Measurements from ENCODE around the gene THEMIS.
A peak's percentile ranks its signal among the peaks of the same experiment; 100 is the strongest.
"Not testable (repeated sequence)": the region's sequence is repeated elsewhere in the genome, so short reads cannot be mapped to it uniquely, and the experiment has no call there.

THEMIS gene, protein sequence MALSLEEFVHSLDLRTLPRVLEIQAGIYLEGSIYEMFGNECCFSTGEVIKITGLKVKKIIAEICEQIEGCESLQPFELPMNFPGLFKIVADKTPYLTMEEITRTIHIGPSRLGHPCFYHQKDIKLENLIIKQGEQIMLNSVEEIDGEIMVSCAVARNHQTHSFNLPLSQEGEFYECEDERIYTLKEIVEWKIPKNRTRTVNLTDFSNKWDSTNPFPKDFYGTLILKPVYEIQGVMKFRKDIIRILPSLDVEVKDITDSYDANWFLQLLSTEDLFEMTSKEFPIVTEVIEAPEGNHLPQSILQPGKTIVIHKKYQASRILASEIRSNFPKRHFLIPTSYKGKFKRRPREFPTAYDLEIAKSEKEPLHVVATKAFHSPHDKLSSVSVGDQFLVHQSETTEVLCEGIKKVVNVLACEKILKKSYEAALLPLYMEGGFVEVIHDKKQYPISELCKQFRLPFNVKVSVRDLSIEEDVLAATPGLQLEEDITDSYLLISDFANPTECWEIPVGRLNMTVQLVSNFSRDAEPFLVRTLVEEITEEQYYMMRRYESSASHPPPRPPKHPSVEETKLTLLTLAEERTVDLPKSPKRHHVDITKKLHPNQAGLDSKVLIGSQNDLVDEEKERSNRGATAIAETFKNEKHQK

GRCh38 chr6:127900935-127901334, at the start of gene THEMIS:
Gene THEMIS (minus strand): TSS chr6:127901058. CDS start chr6:127900932, 126 bp downstream.
- no peak for DNase-seq (ENCODE audit: low read depth, low spot score)

GRCh38 chr6:127949251-127949650, 48.4 kb upstream of the THEMIS start:
- no peak for DNase-seq (ENCODE audit: low read depth, low spot score)

DNA sequence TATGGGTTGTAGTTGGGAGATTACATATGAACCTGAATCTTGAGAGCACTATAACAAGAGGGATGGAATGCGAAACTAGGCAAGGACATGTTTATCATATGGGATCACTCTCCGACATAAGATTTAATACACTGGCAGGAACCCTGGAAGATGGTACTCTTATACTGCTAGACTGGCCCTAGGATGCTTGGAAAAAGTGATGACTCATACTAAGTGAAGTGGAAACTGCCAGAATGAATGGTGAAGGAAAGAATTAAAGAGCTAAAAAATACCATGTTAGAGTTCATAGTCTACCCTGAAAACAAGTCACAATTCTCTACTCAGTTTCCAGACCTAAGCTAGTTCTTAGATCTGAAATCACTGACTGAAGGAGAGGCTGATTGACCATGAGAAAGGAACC, 45.5 kb upstream of the THEMIS start:
- DNase-seq (ENCODE audit: low read depth, low spot score): no peak

GRCh38 chr6:127945434-127946097, 44.7 kb upstream of the THEMIS start:
- no peak for DNase-seq (ENCODE audit: low read depth, low spot score)

DNA sequence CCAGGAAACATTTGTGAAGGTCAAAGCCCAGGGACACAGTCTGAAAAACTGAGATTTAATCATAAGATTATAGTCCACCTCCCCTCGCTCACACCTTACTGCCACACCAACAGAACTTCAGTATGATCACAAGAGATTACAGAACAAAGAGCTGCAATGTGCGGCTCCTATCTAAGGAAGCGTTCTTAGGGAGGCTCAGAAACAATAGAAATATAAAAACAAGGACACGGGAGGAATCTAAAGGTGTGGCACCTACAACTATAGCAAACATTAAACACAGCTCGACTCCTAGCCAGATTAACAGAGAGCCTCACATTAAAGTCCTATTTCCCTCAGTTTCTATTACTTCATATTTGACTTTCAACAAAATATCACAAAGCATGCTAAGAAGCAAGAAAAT, 40.4 kb upstream of the THEMIS start:
- no peak for DNase-seq (ENCODE audit: low read depth, low spot score)

DNA sequence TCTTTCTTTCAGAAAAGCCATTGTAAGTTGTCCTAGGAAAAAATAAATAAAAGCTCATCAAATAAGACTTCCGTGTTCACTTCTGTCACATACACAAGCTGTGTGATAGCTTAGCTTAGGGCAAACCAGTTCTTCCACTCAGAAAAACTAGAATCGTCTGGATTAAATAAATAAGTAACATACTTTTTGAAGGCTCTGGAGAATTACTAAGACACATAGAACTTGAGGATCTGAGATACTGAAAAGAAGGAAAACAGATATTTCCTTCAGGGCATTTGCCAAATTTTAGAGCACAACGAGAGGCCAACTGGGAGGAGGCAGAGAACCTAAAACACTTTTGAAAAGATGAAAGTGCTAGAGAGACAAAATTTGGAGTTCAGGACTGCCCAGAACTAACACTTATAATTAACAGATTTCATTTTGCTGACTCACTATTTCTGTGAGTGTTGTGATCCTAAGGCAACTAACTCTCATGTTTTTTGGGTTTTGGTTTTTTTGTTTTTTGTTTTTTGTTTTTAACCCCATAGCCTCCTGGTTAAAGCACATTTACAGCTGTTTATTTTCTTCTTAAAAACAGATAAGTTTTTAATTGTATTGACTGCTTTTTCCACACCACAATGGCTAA, 38.7 kb upstream of the THEMIS start:
- DNase-seq (ENCODE audit: low read depth, low spot score): peak; percentile 12

- no peak for DNase-seq (ENCODE audit: low read depth, low spot score)
Measured at GRCh38 chr6:127938701-127939100, 37.8 kb upstream of the THEMIS start.

- no peak for DNase-seq (ENCODE audit: low read depth, low spot score)
Measured at GRCh38 chr6:127937747-127938146, 36.9 kb upstream of the THEMIS start.

GRCh38 chr6:127937102-127937501, 36.2 kb upstream of the THEMIS start:
- DNase-seq (ENCODE audit: low read depth, low spot score): no peak

DNA sequence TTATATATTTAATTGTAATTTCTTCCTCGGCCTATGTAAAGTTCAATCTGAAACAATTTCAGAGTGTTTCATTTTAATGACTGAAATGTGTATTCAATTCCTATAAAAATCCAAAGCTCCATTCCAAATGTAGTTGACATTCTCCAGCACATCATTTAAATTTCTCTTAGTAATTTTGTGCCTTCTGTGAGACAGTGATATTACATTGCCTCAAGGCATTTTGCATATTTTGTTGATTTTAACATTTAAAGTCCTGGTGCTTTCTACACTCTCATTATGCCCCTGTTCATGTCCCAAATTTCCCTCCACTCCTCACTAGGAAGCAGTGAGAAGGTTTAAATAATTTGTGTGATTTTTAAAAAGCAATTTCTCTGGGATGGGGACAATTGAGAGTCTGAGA, 34.1 kb upstream of the THEMIS start:
- DNase-seq (ENCODE audit: low read depth, low spot score): no peak

DNA sequence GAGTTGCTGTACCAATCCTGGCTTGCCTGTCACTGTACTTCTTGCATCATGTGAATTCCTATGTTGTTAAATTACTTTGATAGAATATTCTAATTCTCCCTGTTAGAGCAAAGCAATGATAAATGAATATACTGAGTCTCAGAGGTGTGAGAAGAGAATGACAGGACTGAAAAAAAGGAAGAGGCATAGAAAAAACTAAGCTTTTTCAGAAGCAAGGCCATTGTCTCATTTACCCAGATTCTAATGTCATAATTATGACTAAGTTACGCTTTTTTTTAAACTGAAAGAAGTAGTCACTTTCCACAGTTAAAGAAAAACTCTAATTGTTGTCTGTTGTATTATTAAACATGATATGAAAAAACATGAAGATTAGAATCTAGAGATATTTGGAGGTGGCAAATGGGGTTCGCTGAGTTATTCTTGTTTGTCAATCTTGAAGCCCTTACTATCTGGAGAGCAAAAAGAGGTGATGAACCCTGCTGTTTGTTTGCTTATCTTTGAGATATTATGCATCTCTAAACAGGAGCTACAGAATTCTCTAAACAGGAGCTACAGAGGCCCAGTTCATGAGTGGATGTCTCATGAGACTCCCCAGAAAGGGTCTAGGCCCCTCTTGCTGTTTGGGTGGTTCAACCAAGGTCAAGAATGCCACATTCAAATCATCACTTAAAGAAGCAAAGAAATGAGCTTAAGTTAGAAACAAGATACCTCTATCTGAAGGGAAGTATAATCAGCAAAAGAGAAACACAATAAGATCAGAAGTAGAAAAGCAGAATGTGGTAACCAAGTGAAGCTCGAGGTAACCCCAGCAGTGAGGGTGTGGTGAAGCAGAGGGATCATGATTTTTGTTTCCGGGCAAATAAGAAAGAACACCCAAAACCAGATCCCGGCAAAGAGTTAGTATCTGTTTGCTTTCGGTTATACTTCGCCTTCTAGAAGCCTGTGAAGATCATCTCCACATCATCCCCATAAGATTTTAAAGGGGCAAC, 33.3 kb upstream of the THEMIS start:
- DNase-seq (ENCODE audit: low read depth, low spot score): no peak

DNA sequence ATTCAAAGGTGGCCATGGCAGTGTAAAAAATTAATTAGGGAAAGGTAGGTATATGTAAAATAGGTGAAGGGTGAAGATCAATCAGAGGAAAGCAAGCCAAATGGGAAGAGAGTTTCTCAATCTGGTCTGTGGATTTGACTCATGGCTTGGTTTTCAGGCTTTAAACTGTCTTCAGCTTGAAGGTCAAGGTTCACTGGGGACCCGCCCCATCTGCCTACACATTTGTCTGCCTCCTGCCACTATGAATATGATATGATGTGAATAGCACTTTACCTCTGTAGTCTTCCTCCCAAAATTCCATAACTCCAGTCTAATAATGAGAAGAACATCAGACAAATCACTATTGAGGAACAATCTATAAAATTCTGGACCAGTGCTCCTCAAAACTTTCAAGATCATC, 32.3 kb upstream of the THEMIS start:
- DNase-seq (ENCODE audit: low read depth, low spot score): no peak

GRCh38 chr6:127932708-127933107, 31.9 kb upstream of the THEMIS start:
- DNase-seq (ENCODE audit: low read depth, low spot score): no peak

GRCh38 chr6:127926441-127926840, 25.6 kb upstream of the THEMIS start:
- not testable (repeated sequence) for DNase-seq (ENCODE audit: low read depth, low spot score)

DNA sequence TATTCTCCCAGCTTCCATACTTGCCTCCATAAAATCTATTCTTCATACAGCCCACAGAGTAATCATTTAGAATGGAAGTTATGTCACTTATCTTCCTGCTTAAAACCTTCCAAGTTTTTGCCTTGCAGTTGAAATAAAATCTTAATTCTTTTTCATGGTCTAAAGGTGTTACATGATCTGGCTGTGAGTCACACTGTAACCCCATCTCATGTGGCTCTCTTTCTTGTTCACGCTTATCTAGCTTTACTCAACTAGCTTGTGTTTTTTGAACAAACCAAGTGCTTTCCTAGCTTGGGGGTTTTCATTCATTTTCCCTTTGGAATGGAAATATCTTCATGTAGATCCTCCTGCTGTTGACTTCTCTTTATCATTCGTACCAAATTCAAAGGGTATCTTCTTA, 23.6 kb upstream of the THEMIS start:
- DNase-seq (ENCODE audit: low read depth, low spot score): no peak

- DNase-seq (ENCODE audit: low read depth, low spot score): no peak
Measured at GRCh38 chr6:127924031-127924430, 23.2 kb upstream of the THEMIS start.

GRCh38 chr6:127923135-127923534, 22.3 kb upstream of the THEMIS start:
- no peak for DNase-seq (ENCODE audit: low read depth, low spot score)

DNA sequence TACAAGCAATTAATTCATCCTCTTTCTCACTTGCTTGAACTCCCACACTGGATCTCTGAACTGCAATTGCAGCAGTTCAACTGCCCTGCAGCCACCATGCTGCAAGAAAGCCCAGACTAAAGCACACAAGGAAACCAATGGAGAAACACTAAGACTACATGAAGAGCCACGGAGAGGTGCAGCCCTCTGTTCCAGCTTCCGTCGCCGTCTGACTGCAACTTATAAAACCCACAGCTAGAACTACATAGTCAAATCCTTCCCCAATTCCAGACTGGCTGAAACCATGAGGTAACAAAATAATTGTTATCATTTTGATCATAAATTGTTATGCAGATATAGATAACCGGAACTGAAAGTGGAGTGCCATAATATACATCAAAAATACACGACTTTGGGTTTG, 21.1 kb upstream of the THEMIS start:
- no peak for DNase-seq (ENCODE audit: low read depth, low spot score)

GRCh38 chr6:127920804-127921203, 19.9 kb upstream of the THEMIS start:
- DNase-seq (ENCODE audit: low read depth, low spot score): no peak

GRCh38 chr6:127918506-127919427, 17.9 kb upstream of the THEMIS start:
- DNase-seq (ENCODE audit: low read depth, low spot score): no peak

Measured in smooth muscle cell of the brain vasculature (primary cell).